HUES6 (cell line): ENCODE data around the gene KCNN4.
"Not testable (repeated sequence)": the region's sequence is repeated elsewhere in the genome, so short reads cannot be mapped to it uniquely, and the experiment has no call there.

Source experiments
- H3K27ac ChIP-seq: 2 replicates; pipeline ENCODE4 v1.7.0; 2013; ENCODE audit warnings: low read depth, mild to moderate bottlenecking, low read length, inconsistent platforms
- H3K27me3 ChIP-seq: 2 replicates; pipeline ENCODE4 v1.6.1; 2013; ENCODE audit warnings: low read length; ENCODE audit not compliant: control insufficient read depth, insufficient read depth
- H3K36me3 ChIP-seq: 2 replicates; pipeline ENCODE4 v1.6.1; 2013; ENCODE audit warnings: low read length; ENCODE audit not compliant: control insufficient read depth, insufficient read depth
- H3K4me1 ChIP-seq: 2 replicates; pipeline ENCODE4 v1.6.1; 2013; ENCODE audit warnings: low read length; ENCODE audit not compliant: control insufficient read depth, insufficient read depth
- H3K4me3 ChIP-seq: 2 replicates; pipeline ENCODE4 v1.5.1; 2013; ENCODE audit warnings: low read depth, low read length
- H3K9ac ChIP-seq: one replicate; pipeline ENCODE4 v1.6.1; 2013; ENCODE audit warnings: mild to moderate bottlenecking, low read length
- H3K9me3 ChIP-seq: 2 replicates; pipeline ENCODE4 v1.6.1; 2013; ENCODE audit warnings: low read depth, low read length; ENCODE audit not compliant: control insufficient read depth, insufficient read depth

The KCNN4 gene

GRCh38 chr19:43812259-43812658 lies 31.5 kb upstream of the KCNN4 start:
- H3K4me1 ChIP-seq: no peaks in the 10 kb centered on the region
- no peak overlapping the region for H3K4me3 ChIP-seq
- no peak overlapping the region for H3K27ac ChIP-seq

DNA sequence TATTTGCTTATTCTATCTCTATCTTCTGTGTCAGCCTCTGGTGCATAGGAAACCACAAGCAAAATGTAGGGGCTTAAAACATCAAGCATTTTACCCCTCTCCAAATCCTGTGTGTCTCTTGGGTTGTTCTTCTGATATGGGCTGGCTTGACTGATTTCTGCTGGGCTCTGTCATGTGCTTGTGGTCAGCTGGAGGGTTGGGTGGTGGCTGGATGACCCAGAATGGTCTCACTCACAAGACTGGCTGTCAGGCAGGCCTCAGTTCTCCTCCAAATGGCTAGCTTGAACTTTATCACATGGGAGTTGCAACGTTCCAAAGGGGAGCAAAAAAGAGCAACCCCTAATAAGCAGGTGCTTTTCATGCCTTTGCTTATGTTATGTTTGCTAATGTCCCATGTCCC lies 31.1 kb upstream of the KCNN4 start:
- Histone ChIP-seq H3K9ac (no peak overlapping the region), H3K27me3 (no peaks in the 10 kb centered on the region; the same call in 1 of the 2 replicates), H3K27ac (no peak overlapping the region), H3K9me3 (no peaks in the 10 kb centered on the region), H3K4me1 (no peaks in the 10 kb centered on the region), H3K4me3 (no peak overlapping the region), H3K36me3 (no peaks in the 10 kb centered on the region)

More at GRCh38 chr19:43812259-43812658, 31.5 kb upstream of the KCNN4 start:
- Histone ChIP-seq H3K9ac (no peak overlapping the region), H3K36me3 (no peaks in the 10 kb centered on the region), H3K27me3 (no peaks in the 10 kb centered on the region; the same call in 1 of the 2 replicates), H3K9me3 (no peaks in the 10 kb centered on the region)

GRCh38 chr19:43809762-43810696 lies 29.3 kb upstream of the KCNN4 start:
- H3K9ac ChIP-seq: no peak overlapping the region
- no peak overlapping the region for H3K4me3 ChIP-seq
- H3K9me3 ChIP-seq: no peaks in the 10 kb centered on the region
- H3K27ac ChIP-seq: no peak overlapping the region
- H3K36me3 ChIP-seq: no peaks in the 10 kb centered on the region
- H3K4me1 ChIP-seq: no peaks in the 10 kb centered on the region
- H3K27me3 ChIP-seq: no peaks in the 10 kb centered on the region; the same call in 1 of the 2 replicates

- Histone ChIP-seq H3K4me3 (no peak overlapping the region), H3K27me3 (no peaks in the 10 kb centered on the region; the same call in 1 of the 2 replicates), H3K4me1 (no peaks in the 10 kb centered on the region), H3K36me3 (no peaks in the 10 kb centered on the region), H3K9ac (no peak overlapping the region), H3K27ac (no peak overlapping the region), H3K9me3 (no peaks in the 10 kb centered on the region)
Measured at GRCh38 chr19:43807651-43808050, 26.9 kb upstream of the KCNN4 start.

GRCh38 chr19:43806848-43807247 lies 26.1 kb upstream of the KCNN4 start:
- peaks cover 4% of the 10 kb centered on the region; the same call in 1 of the 2 replicates for H3K27me3 ChIP-seq
- no peaks in the 10 kb centered on the region for H3K36me3 ChIP-seq
- H3K9ac ChIP-seq: no peak overlapping the region
- H3K27ac ChIP-seq: no peak overlapping the region
- no peaks in the 10 kb centered on the region for H3K9me3 ChIP-seq
- no peaks in the 10 kb centered on the region for H3K4me1 ChIP-seq
- no peak overlapping the region for H3K4me3 ChIP-seq

GRCh38 chr19:43806401-43806800 lies 25.6 kb upstream of the KCNN4 start:
- not testable (repeated sequence) for H3K36me3 ChIP-seq, H3K27me3 ChIP-seq, H3K27ac ChIP-seq, H3K9me3 ChIP-seq, H3K4me1 ChIP-seq, H3K9ac ChIP-seq, H3K4me3 ChIP-seq

DNA sequence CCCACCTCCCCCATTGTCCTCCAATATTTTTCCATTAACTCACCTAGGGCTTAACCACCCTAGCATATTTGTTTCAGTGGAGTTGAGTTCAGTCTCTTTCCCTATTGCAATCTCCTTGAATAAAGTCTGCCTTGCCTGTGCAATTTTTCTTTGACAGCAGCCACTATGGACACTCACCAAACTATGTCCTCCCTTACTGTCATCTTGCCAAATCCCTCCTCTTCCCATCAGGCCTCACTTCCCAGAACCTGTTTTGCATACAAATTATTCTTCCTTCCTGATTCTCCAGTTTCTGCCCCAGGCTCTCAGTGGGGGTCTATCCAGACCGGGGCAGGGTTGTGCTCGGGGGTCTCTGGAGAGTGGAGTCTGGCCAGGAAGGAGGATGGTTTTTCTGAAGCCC lies 23.7 kb upstream of the KCNN4 start:
- peaks cover 16% of the 10 kb centered on the region for H3K27me3 ChIP-seq
- H3K9ac ChIP-seq: no peak overlapping the region
- H3K4me1 ChIP-seq: no peaks in the 10 kb centered on the region

DNA sequence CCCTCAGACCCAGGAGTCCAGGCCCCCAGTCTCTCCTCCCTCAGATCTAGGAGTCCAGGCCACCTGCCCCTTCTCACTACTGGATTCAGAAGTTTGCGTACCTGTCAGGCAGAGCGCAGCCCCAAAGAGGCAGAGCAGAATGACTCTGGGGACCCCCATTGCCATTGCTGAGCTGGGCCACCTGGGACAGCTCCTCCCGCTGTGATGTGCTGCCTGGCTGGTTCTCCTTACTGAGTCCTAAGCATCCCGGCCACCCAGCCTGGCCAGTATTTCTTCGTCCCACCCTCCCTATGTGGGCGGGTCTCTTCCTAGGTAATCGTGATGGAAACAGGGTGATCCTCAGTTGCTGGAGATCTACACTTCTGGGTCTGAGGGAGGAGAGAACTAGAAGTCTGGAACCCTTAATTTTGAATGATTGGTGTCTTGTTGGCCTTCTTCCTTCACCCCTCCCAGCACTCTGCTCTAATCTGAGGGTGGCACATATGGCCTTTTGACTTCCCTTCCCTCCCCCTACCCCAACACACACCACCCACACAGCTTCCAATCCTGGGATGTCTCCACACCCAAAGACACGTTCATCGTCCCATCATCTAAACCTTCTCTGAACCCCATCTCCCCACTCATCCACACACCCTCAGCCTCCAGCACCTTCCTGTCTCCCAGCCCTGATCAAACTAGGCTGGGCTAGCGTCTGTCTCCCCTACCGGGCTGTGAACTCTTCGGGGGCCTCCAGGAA lies 21.6 kb upstream of the KCNN4 start, which contains the start of gene LYPD5:
Gene LYPD5 (minus strand): TSS at position 232 of the 736 bp plus-strand sequence. CDS start 67 bp downstream, at position 165.
- H3K4me3 ChIP-seq: no peak within 1 kb of the TSS
- no peak within 1 kb of the TSS for H3K9ac ChIP-seq
- H3K27me3 ChIP-seq: peaks cover 37% of the 10 kb centered on the region
- no peaks in the 10 kb centered on the region for H3K9me3 ChIP-seq
- H3K36me3 ChIP-seq: no peaks in the 10 kb centered on the region
- H3K4me1 ChIP-seq: no peaks in the 10 kb centered on the region
- no peak within 1 kb of the TSS for H3K27ac ChIP-seq

More for the DNA sequence above, 23.7 kb upstream of the KCNN4 start:
- Histone ChIP-seq H3K9me3 (no peaks in the 10 kb centered on the region), H3K27ac (no peak overlapping the region), H3K36me3 (no peaks in the 10 kb centered on the region), H3K4me3 (no peak overlapping the region)

DNA sequence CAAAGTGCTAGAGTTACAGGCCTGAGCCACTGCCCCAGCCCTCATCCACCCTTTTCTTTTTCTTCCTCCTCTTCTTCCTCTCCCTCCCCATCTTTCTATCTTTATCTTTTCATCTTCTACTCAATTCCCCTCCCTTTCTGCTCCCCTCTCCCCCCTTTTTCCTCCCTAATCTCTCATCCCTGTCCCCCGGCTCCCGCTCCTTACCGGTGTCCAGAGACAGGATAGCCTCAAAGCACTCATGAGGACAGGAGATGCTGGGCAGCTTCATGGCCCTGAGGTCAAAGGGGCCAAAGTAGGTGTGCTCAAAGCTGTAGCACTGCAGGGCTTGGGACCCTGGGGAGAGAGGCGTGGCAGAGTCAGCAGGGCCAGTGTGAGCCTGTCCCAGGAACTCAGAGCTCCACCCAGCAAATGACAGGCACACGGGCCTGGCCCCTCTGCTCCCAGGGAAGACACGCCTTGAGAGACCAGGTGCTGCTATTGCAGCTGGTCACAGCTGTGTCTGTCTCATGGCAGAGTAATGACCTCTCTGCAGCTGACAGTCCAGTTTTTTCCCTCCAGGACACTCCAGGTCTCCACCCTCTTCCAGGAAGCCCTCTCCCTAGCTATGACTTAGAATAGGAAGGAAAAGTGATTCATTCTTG lies 18.8 kb upstream of the KCNN4 start:
- no peak overlapping the region for H3K9ac ChIP-seq
- H3K36me3 ChIP-seq: no peaks in the 10 kb centered on the region
- H3K4me3 ChIP-seq: peak overlapping the region; percentile 82
- H3K4me1 ChIP-seq: no peaks in the 10 kb centered on the region
- no peaks in the 10 kb centered on the region for H3K9me3 ChIP-seq
- no peak overlapping the region for H3K27ac ChIP-seq
- H3K27me3 ChIP-seq: peaks cover 63% of the 10 kb centered on the region

- Histone ChIP-seq H3K36me3 (no peaks in the 10 kb centered on the region), H3K4me3 (peak overlapping the region; percentile 82), H3K27ac (no peak overlapping the region), H3K9me3 (no peaks in the 10 kb centered on the region), H3K27me3 (peaks cover 64% of the 10 kb centered on the region), H3K9ac (peak overlapping the region; percentile 44), H3K4me1 (no peaks in the 10 kb centered on the region)
Measured at GRCh38 chr19:43798546-43799409, 18.0 kb upstream of the KCNN4 start.
